Erythroblast (primary cell): ENCODE measurements around the gene ICE2.

Experiments
- GATA1 ChIP-seq: IDR thresholded peaks from 2 replicates; pipeline ENCODE4 v1.6.1; 2011; ENCODE audit warnings: low read depth, mild to moderate bottlenecking, control low read depth, low read length, moderate library complexity
- POLR2A ChIP-seq: IDR thresholded peaks from 2 replicates; pipeline ENCODE4 v1.6.1; 2011; ENCODE audit warnings: mild to moderate bottlenecking, low read length

- TF ChIP-seq POLR2A (no peak), GATA1 (no peak)
Measured at GRCh38 chr15:60399246-60399915, 79.6 kb downstream of the ICE2 start.
